H9 (cell line): Measurements from ENCODE around the gene PID1. TPM values are rescaled to one million over a fixed set of nuclear protein-coding genes. Genes with fewer than 3 reads are reported as not detected.

Source experiments
- DNase-seq: peaks from one replicate; pipeline ENCODE4 v3.0.0-alpha.2; 2017
- H2AFZ ChIP-seq: one replicate; pipeline ENCODE4 v1.6.1; 2013; ENCODE audit warnings: mild to moderate bottlenecking, low read length, control low read depth, moderate library complexity
- H2AK5ac ChIP-seq: 2 replicates; pipeline ENCODE4 v1.6.1; 2013; ENCODE audit warnings: low read length, control low read depth, mixed read lengths; ENCODE audit not compliant: insufficient read length
- H2BK120ac ChIP-seq: one replicate; pipeline ENCODE4 v1.6.1; 2013; ENCODE audit warnings: low read depth, mild to moderate bottlenecking, low read length, control low read depth, inconsistent platforms; ENCODE audit not compliant: poor library complexity, severe bottlenecking
- H2BK12ac ChIP-seq: 2 replicates; pipeline ENCODE4 v1.6.1; 2013; ENCODE audit warnings: low read length, control low read depth, mixed read lengths, low read depth; ENCODE audit not compliant: insufficient read length
- H2BK15ac ChIP-seq: 2 replicates; pipeline ENCODE4 v1.6.1; 2013; ENCODE audit warnings: low read depth, low read length, control low read depth
- H2BK20ac ChIP-seq: one replicate; pipeline ENCODE4 v1.6.1; 2013; ENCODE audit warnings: low read depth, mild to moderate bottlenecking, low read length, control low read depth, inconsistent platforms; ENCODE audit not compliant: poor library complexity, severe bottlenecking
- H2BK5ac ChIP-seq: 2 replicates; pipeline ENCODE4 v1.6.1; 2013; ENCODE audit warnings: low read length, control low read depth, mixed read lengths; ENCODE audit not compliant: insufficient read length
- H3K14ac ChIP-seq: 2 replicates; pipeline ENCODE4 v1.6.1; 2013; ENCODE audit warnings: low read length, control low read depth; ENCODE audit not compliant: insufficient read depth
- H3K18ac ChIP-seq: 2 replicates; pipeline ENCODE4 v1.6.1; 2013; ENCODE audit warnings: low read depth, mild to moderate bottlenecking, mixed read lengths, low read length, control low read depth; ENCODE audit not compliant: insufficient read length
- H3K23ac ChIP-seq: 2 replicates; pipeline ENCODE4 v1.6.1; 2013; ENCODE audit warnings: low read length, control low read depth, mixed read lengths, low read depth; ENCODE audit not compliant: insufficient read length
- H3K23me2 ChIP-seq: 2 replicates; pipeline ENCODE4 v1.6.1; 2013; ENCODE audit warnings: low read depth, mild to moderate bottlenecking, mixed read lengths, low read length, control low read depth; ENCODE audit not compliant: insufficient read length, poor library complexity, severe bottlenecking
- H3K27ac ChIP-seq: 2 replicates; pipeline ENCODE4 v1.5.1; 2013; ENCODE audit warnings: low read length, control low read depth, mixed read lengths, low read depth; ENCODE audit not compliant: insufficient read length
- H3K27me3 ChIP-seq: 2 replicates; pipeline ENCODE4 v1.6.1; 2013; ENCODE audit warnings: low read length, control low read depth, inconsistent platforms; ENCODE audit not compliant: insufficient read depth
- H3K4ac ChIP-seq: 2 replicates; pipeline ENCODE4 v1.6.1; 2013; ENCODE audit warnings: low read depth, mild to moderate bottlenecking, control low read depth, inconsistent platforms, low read length, moderate library complexity
- H3K4me1 ChIP-seq: 2 replicates; pipeline ENCODE4 v1.6.1; 2013; ENCODE audit warnings: low read length, control low read depth, inconsistent platforms; ENCODE audit not compliant: insufficient read depth
- H3K4me2 ChIP-seq: 2 replicates; pipeline ENCODE4 v1.6.1; 2013; ENCODE audit warnings: low read length, control low read depth, mixed read lengths; ENCODE audit not compliant: insufficient read length, insufficient read depth
- H3K56ac ChIP-seq: 2 replicates; pipeline ENCODE4 v1.6.1; 2013; ENCODE audit warnings: low read depth, mild to moderate bottlenecking, mixed read lengths, low read length, control low read depth; ENCODE audit not compliant: insufficient read length
- H3K79me1 ChIP-seq: 2 replicates; pipeline ENCODE4 v1.6.1; 2013; ENCODE audit warnings: low read depth, mild to moderate bottlenecking, moderate library complexity, low read length, control low read depth, inconsistent platforms; ENCODE audit not compliant: insufficient read depth, poor library complexity, severe bottlenecking
- H3K79me2 ChIP-seq: 2 replicates; pipeline ENCODE4 v1.6.1; 2013; ENCODE audit warnings: low read length, control low read depth, inconsistent platforms; ENCODE audit not compliant: insufficient read depth
- H3K9ac ChIP-seq: 2 replicates; pipeline ENCODE4 v1.6.1; 2013; ENCODE audit warnings: low read length, control low read depth, mixed read lengths; ENCODE audit not compliant: insufficient read length; ENCODE audit errors: extremely low read depth
- H3K9me3 ChIP-seq: one replicate; pipeline ENCODE4 v1.6.1; 2013; ENCODE audit warnings: low read depth, low read length, inconsistent platforms; ENCODE audit not compliant: control insufficient read depth
- H3T11ph ChIP-seq: one replicate; pipeline ENCODE4 v1.6.1; 2013; ENCODE audit warnings: mild to moderate bottlenecking, low read length, control low read depth, inconsistent platforms
- H4K20me1 ChIP-seq: one replicate; pipeline ENCODE4 v1.6.1; 2013; ENCODE audit not compliant: control insufficient read depth, insufficient read length, insufficient read depth
- H4K5ac ChIP-seq: 2 replicates; pipeline ENCODE4 v1.6.1; 2013; ENCODE audit warnings: low read depth, mild to moderate bottlenecking, mixed read lengths, low read length, control low read depth; ENCODE audit not compliant: insufficient read length
- H4K8ac ChIP-seq: replicated peaks from 2 replicates; pipeline ENCODE4 v1.6.1; 2013; ENCODE audit warnings: low read length, control low read depth, mixed read lengths, low read depth; ENCODE audit not compliant: insufficient read length
- H4K91ac ChIP-seq: 2 replicates; pipeline ENCODE4 v1.6.1; 2013; ENCODE audit warnings: low read depth, mild to moderate bottlenecking, moderate library complexity, mixed read lengths, low read length, control low read depth; ENCODE audit not compliant: insufficient read length
- H3K27ac Mint-ChIP-seq, 3 experiments: 2 replicates in 2 of 3; 3 replicates in 1 of 3; pipeline ENCODE4 v1.8.0; 2020 to 2021; ENCODE audit warnings: mixed read lengths in 3 of 3, mild to moderate bottlenecking in 1 of 3, moderate library complexity in 1 of 3
- H3K27me3 Mint-ChIP-seq: 2 replicates; pipeline ENCODE4 v1.8.0; 2021; ENCODE audit warnings: low read depth, mild to moderate bottlenecking, moderate library complexity, mixed read lengths
- H3K36me3 Mint-ChIP-seq, 3 experiments: 2 replicates in 2 of 3; 3 replicates in 1 of 3; pipeline ENCODE4 v1.8.0; 2020 to 2021; ENCODE audit warnings: low read depth in 3 of 3, mixed read lengths in 3 of 3; ENCODE audit not compliant: insufficient read depth in 1 of 3
- H3K4me1 Mint-ChIP-seq, 2 experiments: 2 replicates each; pipeline ENCODE4 v1.8.0; 2020; ENCODE audit warnings: mixed read lengths in 2 of 2
- H3K4me3 Mint-ChIP-seq, 2 experiments: 2 replicates in 1 of 2; 3 replicates in 1 of 2; pipeline ENCODE4 v1.8.0; 2020 to 2021; ENCODE audit warnings: mild to moderate bottlenecking in 2 of 2, mixed read lengths in 2 of 2, moderate library complexity in 1 of 2
- H3K9me3 Mint-ChIP-seq, 2 experiments: 2 replicates in 1 of 2; 3 replicates in 1 of 2; pipeline ENCODE4 v1.8.0; 2020; ENCODE audit warnings: mild to moderate bottlenecking in 2 of 2, mixed read lengths in 2 of 2, moderate library complexity in 1 of 2
- CTCF ChIP-seq: fragments of 200-600 bp; sonication (generic); conservative IDR thresholded peaks from 3 replicates; pipeline ENCODE4 v1.8.0; 2021; ENCODE audit warnings: antibody characterized with exemption, mild to moderate bottlenecking
- WGBS: extraction: QIAGEN DNeasy Blood & Tissue Kit; methylation state at CpG from one replicate; pipeline ENCODE4 v1.1.7; 2013; ENCODE audit warnings: missing lambda C conversion rate, low lambda C conversion rate, mixed read lengths; ENCODE audit not compliant: insufficient read length; ENCODE audit errors: extremely low coverage; 5-methylcytosine and 5-hydroxymethylcytosine counted together
- total RNA-seq: library from RNA; stranded (reverse); gene quantifications from 2 replicates; pipeline ENCODE4 v1.2.1, GENCODE V29; 2021

Gene PID1
- total RNA-seq, 1 experiment from 2014 or later: 1.4 TPM

- Histone ChIP-seq H2BK20ac (no peak overlapping the region), H2AK5ac (no peak overlapping the region), H3K27ac (no peak overlapping the region), H2BK5ac (no peak overlapping the region), H2BK12ac (no peak overlapping the region), H3K14ac (no peak overlapping the region), H3K23me2 (no peaks in the 10 kb centered on the region), H3K9ac (no peak overlapping the region), H2AFZ (no peak overlapping the region), H4K5ac (no peak overlapping the region), H3K27me3 (no peaks in the 10 kb centered on the region), H3K9me3 (no peaks in the 10 kb centered on the region), H3K4me1 (no peaks in the 10 kb centered on the region), H3K56ac (no peak overlapping the region), H2BK15ac (no peak overlapping the region), H4K20me1 (no peaks in the 10 kb centered on the region), H3K79me1 (no peaks in the 10 kb centered on the region), H3K18ac (no peak overlapping the region), H4K8ac (no peak overlapping the region), H2BK120ac (no peak overlapping the region), H3T11ph (no peak overlapping the region), H3K4me2 (no peak overlapping the region), H3K23ac (no peak overlapping the region), H3K79me2 (no peaks in the 10 kb centered on the region), H3K4ac (no peak overlapping the region), H4K91ac (no peak overlapping the region)
- WGBS: no CpG with 5 or more reads among the region's 2 CpGs
- DNase-seq: no peak
- no peaks in the 10 kb centered on the region for H3K27me3 Mint-ChIP-seq
- H3K4me1 Mint-ChIP-seq: no peaks in the 10 kb centered on the region
- H3K36me3 Mint-ChIP-seq: no peaks in the 10 kb centered on the region
- no peak for TF ChIP-seq CTCF
- H3K9me3 Mint-ChIP-seq: no peaks in the 10 kb centered on the region
- H3K27ac Mint-ChIP-seq: no peak overlapping the region
- H3K4me3 Mint-ChIP-seq: no peak overlapping the region
These were observed 71.8 kb downstream of the PID1 start for GRCh38 chr2:229199267-229199666.
